K562 (cell line): ENCODE measurements around the gene TMEM132C.

Source experiments
- ARNT ChIP-seq, 2 experiments: fragments of 450-650 bp; IDR thresholded peaks; 2 replicates each; pipeline ENCODE4 v1.6.1; 2016; ENCODE audit warnings: mild to moderate bottlenecking in 1 of 2
- EGR1 ChIP-seq: fragments of 450-650 bp; conservative IDR thresholded peaks from 2 replicates; pipeline ENCODE4 v1.6.1; 2017; ENCODE audit warnings: mild to moderate bottlenecking
- HCFC1 ChIP-seq: IDR thresholded peaks from 2 replicates; pipeline ENCODE4 v1.6.1; 2012; ENCODE audit warnings: low read depth, low read length, improper control_type of control experiment
- MIER1 ChIP-seq: fragments of 450-650 bp; IDR thresholded peaks from 2 replicates; pipeline ENCODE4 v1.6.1; 2016; ENCODE audit warnings: antibody characterized with exemption, mild to moderate bottlenecking, low read depth
- NFIX ChIP-seq: fragments of 250-450 bp; sonication (Bioruptor Pico); IDR thresholded peaks from 2 replicates; pipeline ENCODE4 v1.4.0; 2020; ENCODE audit warnings: low read depth, mild to moderate bottlenecking, moderate library complexity
- PURB ChIP-seq: sonication (generic); formaldehyde crosslinking; IDR thresholded peaks from 2 replicates; pipeline ENCODE4 v1.9.0; 2021; ENCODE audit warnings: low read depth, mild to moderate bottlenecking, missing genetic modification reagents
- SIN3A ChIP-seq, 2 experiments: fragments of 150-350 bp in 1 of 2; IDR thresholded peaks; 2 replicates each; pipeline ENCODE4 v1.6.1; 2011 to 2016; ENCODE audit warnings: borderline replicate concordance in 2 of 2, low read depth in 2 of 2, low read length in 2 of 2, mild to moderate bottlenecking in 2 of 2, moderate library complexity in 2 of 2; ENCODE audit not compliant: control insufficient read depth in 1 of 2
- TF ChIP-seq, protein P1 (sequence below), 3 experiments: IDR thresholded peaks in 2 of 3; conservative IDR thresholded peaks in 1 of 3; 2 replicates each; pipeline ENCODE4 v1.5.1; 2011 to 2012; ENCODE audit warnings: low read length in 3 of 3, mild to moderate bottlenecking in 3 of 3, control low read depth in 2 of 3, improper control_type of control experiment in 1 of 3, inconsistent platforms in 1 of 3, low read depth in 1 of 3, mixed read lengths in 1 of 3, moderate library complexity in 1 of 3; ENCODE audit not compliant: insufficient read depth in 2 of 3

DNA sequence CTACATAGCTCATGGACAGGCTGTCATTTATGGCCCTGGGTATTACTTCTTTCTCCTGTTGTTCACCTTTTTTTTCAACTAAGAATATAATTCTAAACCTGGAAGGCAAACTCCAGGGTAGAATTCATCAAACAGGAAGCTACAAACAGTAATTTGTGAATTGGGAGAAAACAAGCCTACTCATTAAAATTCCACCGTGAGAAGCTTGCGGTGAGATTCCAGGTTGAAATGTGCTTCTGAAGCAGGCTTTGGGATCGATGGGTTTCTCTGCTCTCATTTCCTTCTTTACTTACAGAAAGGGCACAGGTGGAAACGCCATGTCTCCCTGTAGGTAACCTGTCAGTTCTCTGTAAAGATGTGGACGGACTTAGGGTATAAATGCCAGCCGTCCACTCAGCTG is 257.5 kb downstream of the TMEM132C start:
- TF ChIP-seq NFIX (no peak), ARNT (IDR thresholded peaks at IDR 0.05) (no peak), PURB (CRISPR knock-in tag) (no peak), HCFC1 (no peak), EGR1 (no peak), SIN3A (IDR thresholded peaks at IDR 0.05; ENCODE audit: borderline replicate concordance in 2 of 2, control insufficient read depth in 1 of 2, low read depth in 2 of 2, low read length in 2 of 2) (no peak), MIER1 (no peak)
- TF ChIP-seq, protein P1, sequence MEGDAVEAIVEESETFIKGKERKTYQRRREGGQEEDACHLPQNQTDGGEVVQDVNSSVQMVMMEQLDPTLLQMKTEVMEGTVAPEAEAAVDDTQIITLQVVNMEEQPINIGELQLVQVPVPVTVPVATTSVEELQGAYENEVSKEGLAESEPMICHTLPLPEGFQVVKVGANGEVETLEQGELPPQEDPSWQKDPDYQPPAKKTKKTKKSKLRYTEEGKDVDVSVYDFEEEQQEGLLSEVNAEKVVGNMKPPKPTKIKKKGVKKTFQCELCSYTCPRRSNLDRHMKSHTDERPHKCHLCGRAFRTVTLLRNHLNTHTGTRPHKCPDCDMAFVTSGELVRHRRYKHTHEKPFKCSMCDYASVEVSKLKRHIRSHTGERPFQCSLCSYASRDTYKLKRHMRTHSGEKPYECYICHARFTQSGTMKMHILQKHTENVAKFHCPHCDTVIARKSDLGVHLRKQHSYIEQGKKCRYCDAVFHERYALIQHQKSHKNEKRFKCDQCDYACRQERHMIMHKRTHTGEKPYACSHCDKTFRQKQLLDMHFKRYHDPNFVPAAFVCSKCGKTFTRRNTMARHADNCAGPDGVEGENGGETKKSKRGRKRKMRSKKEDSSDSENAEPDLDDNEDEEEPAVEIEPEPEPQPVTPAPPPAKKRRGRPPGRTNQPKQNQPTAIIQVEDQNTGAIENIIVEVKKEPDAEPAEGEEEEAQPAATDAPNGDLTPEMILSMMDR (IDR thresholded peaks at IDR 0.05 in 2 of 3, conservative IDR thresholded peaks at IDR 0.05 in 1 of 3; ENCODE audit: insufficient read depth in 2 of 3, low read depth in 1 of 3, low read length in 3 of 3) = no peak
